PC-9 (cell line): ENCODE data around the gene EMD. TPM values are rescaled to one million over a fixed set of nuclear protein-coding genes. Genes with fewer than 3 reads are reported as not detected.

Source experiments
- BruUV-seq: library from RNA; stranded (reverse); fragments of 400-500 nt; replicated peaks from 2 replicates; lab custom pipeline; 2021; lab: Mats Ljungman, UMichigan
- CTCF ChIA-PET: fragments of 300-600 bp; sonication (Branson Sonifier 250); formaldehyde crosslinking; loops from one replicate; lab custom pipeline; 2022; ENCODE audit warnings: antibody characterized with exemption; lab: Charles Lee
- POLR2A ChIA-PET: fragments of 300-600 bp; sonication (Branson Sonifier 250); formaldehyde crosslinking; loops from one replicate; lab custom pipeline; 2022; ENCODE audit warnings: antibody characterized with exemption; ENCODE audit not compliant: unreplicated experiment; lab: Charles Lee
- DNase-seq, 2 experiments: peaks; one replicate each; pipeline versions ENCODE4 v3.0.0 to v3.0.0-alpha.2; 2015 to 2022; ENCODE audit warnings: mixed read lengths in 1 of 2
- H2AFZ ChIP-seq: fragments of 200-600 bp; sonication (generic); 2 replicates; pipeline ENCODE4 v1.8.1; 2017; ENCODE audit warnings: antibody characterized with exemption
- H3F3A ChIP-seq: fragments of 200-600 bp; sonication (generic); 2 replicates; pipeline ENCODE4 v1.8.1; 2017; ENCODE audit warnings: antibody characterized with exemption, mild to moderate bottlenecking, low read depth; ENCODE audit not compliant: insufficient read depth
- H3K27ac ChIP-seq: fragments of 200-600 bp; sonication (generic); 2 replicates; pipeline ENCODE4 v1.6.1; 2016; ENCODE audit warnings: mixed run types
- H3K27me3 ChIP-seq: fragments of 200-600 bp; sonication (generic); 2 replicates; pipeline ENCODE4 v1.6.1; 2016; ENCODE audit warnings: low read depth, mixed run types; ENCODE audit not compliant: insufficient read depth
- H3K36me3 ChIP-seq: fragments of 200-600 bp; sonication (generic); 2 replicates; pipeline ENCODE4 v1.6.1; 2016; ENCODE audit warnings: low read depth, mixed run types
- H3K4me1 ChIP-seq: fragments of 200-600 bp; sonication (generic); replicated peaks from 2 replicates; pipeline ENCODE4 v1.6.1; 2016; ENCODE audit warnings: mixed run types; ENCODE audit not compliant: insufficient read depth
- H3K4me2 ChIP-seq: fragments of 200-600 bp; sonication (generic); 2 replicates; pipeline ENCODE4 v1.6.1; 2017; ENCODE audit warnings: mixed run types
- H3K4me3 ChIP-seq: fragments of 200-600 bp; sonication (generic); 2 replicates; pipeline ENCODE4 v1.6.1; 2016; ENCODE audit warnings: mixed run types
- H3K79me2 ChIP-seq: fragments of 200-600 bp; sonication (generic); 2 replicates; pipeline ENCODE4 v1.6.1; 2017; ENCODE audit warnings: low read depth, mixed run types
- H3K9me2 ChIP-seq: fragments of 200-600 bp; sonication (generic); 2 replicates; pipeline ENCODE4 v1.8.1; 2017; ENCODE audit warnings: mild to moderate bottlenecking; ENCODE audit not compliant: insufficient read depth
- H3K9me3 ChIP-seq: fragments of 200-600 bp; sonication (generic); 2 replicates; pipeline ENCODE4 v1.8.1; 2016; ENCODE audit warnings: low read depth; ENCODE audit not compliant: insufficient read depth
- H4K20me1 ChIP-seq: fragments of 200-600 bp; sonication (generic); 2 replicates; pipeline ENCODE4 v1.8.1; 2017; ENCODE audit not compliant: insufficient read depth
- CTCF ChIP-seq: fragments of 200-600 bp; sonication (generic); conservative IDR thresholded peaks from 2 replicates; pipeline ENCODE4 v1.6.1; 2017; ENCODE audit warnings: mixed run types, antibody characterized with exemption, mild to moderate bottlenecking, moderate library complexity
- EZH2 ChIP-seq: fragments of 200-600 bp; sonication (generic); IDR thresholded peaks from 2 replicates; pipeline ENCODE4 v1.8.0; 2017; ENCODE audit warnings: antibody characterized with exemption, low read depth
- intact Hi-C: fragments of 100-400 bp; cut with micrococcal nuclease; formaldehyde crosslinking; loops from one replicate; pipeline ENCODE4 v1.10.0; 2022; ENCODE audit not compliant: unreplicated experiment
- total RNA-seq: library from RNA; stranded (reverse); gene quantifications from 2 replicates; pipeline ENCODE4 v1.2.3, GENCODE V29; 2021

EMD gene
- total RNA-seq, 1 experiment from 2014 or later, result 164 TPM

- Histone ChIP-seq H4K20me1 (no peaks in the 10 kb centered on the region), H3K4me3 (peak overlapping the region; percentile 51; the same call in 1 of the 2 replicates), H3K4me1 (no peaks in the 10 kb centered on the region; the same call in 1 of the 2 replicates), H3K4me2 (peak overlapping the region; percentile 73), H3F3A (no peaks in the 10 kb centered on the region), H3K27me3 (no peaks in the 10 kb centered on the region), H3K36me3 (no peaks in the 10 kb centered on the region), H2AFZ (no peak overlapping the region), H3K79me2 (peaks cover 14% of the 10 kb centered on the region), H3K9me3 (no peaks in the 10 kb centered on the region), H3K27ac (peak overlapping the region; percentile 47), H3K9me2 (no peaks in the 10 kb centered on the region)
- TSS peak; percentile 33 for BruUV-seq
- TF ChIP-seq CTCF (peak; percentile 66), EZH2 (no peak)
- CTCF ChIA-PET, result interaction anchor here (0.7 to 2.4 kb wide), 17 partner anchors 10 to 375 kb away, joined by 3 to 14 read pairs (median 6); partner anchors contain the start of genes IKBKG, PLXNA3, RPL10 and SLC10A3
- POLR2A ChIA-PET, result interaction anchor here (0.5 to 1.3 kb wide), 13 partner anchors 23 to 1481 kb away, joined by 3 to 7 read pairs (median 5); partner anchors contain the start of genes LAGE3 and SLC10A3
- intact Hi-C loops, result loop anchor here (1.0 to 10.0 kb wide), 7 partner anchors 111 to 1431 kb away; partner anchors contain the start of genes DKC1, F8 and FUNDC2
- peak; percentile 76 to 95 for DNase-seq
Measured at GRCh38 chrX:154373340-154374306, 5.5 kb upstream of the EMD start.

GRCh38 chrX:154374313-154375155, 4.6 kb upstream of the EMD start, which contains the start of gene FLNA:
FLNA (minus strand) TSS chrX:154374634; CDS start chrX:154371245, 3,389 bp downstream.
- peaks cover 14% of the 10 kb centered on the region for H3K79me2 ChIP-seq
- no peaks in the 10 kb centered on the region for H3K9me2 ChIP-seq
- TF ChIP-seq EZH2, result no peak
- TF ChIP-seq CTCF, result no peak
- ChIA-PET CTCF (interaction anchor here (1.1 to 2.4 kb wide), 6 partner anchors 24 to 374 kb away, joined by 3 to 14 read pairs (median 8); partner anchors contain the start of genes RPL10 and SLC10A3), POLR2A (interaction anchor here (0.6 kb wide), 3 partner anchors 9 to 66 kb away, joined by 3 to 4 read pairs (median 3); no protein-coding TSS in a partner anchor)
- no peaks in the 10 kb centered on the region for H3K27me3 ChIP-seq
- H4K20me1 ChIP-seq, result no peaks in the 10 kb centered on the region
- H3K4me3 ChIP-seq, result peak within 1 kb of the TSS; percentile 51
- peak within 1 kb of the TSS; percentile 47 for H3K27ac ChIP-seq
- peak within 1 kb of the TSS; percentile 73 for H3K4me2 ChIP-seq
- DNase-seq, result peak in 1 of 2 experiments; percentile 73
- BruUV-seq, result no TSS peak
- no peaks in the 10 kb centered on the region for H3K36me3 ChIP-seq
- H3K9me3 ChIP-seq, result no peaks in the 10 kb centered on the region
- no peaks in the 10 kb centered on the region for H3F3A ChIP-seq
- intact Hi-C loops, result loop anchor here (5.0 to 10.0 kb wide), 6 partner anchors 158 to 1432 kb away; partner anchors contain the start of genes CCNQ, DKC1, F8 and FUNDC2
- peak within 1 kb of the TSS; percentile 5; the same call in 1 of the 2 replicates for H2AFZ ChIP-seq
- no peaks in the 10 kb centered on the region; the same call in 1 of the 2 replicates for H3K4me1 ChIP-seq
